LNCAP (cell line): ENCODE data around the gene SGCA.

Source experiments
- TF ChIP-seq, protein P1 (sequence below): fragments of 450-650 bp; IDR thresholded peaks from 2 replicates; pipeline ENCODE4 v1.5.1; 2017; ENCODE audit warnings: mild to moderate bottlenecking

The SGCA gene

DNA sequence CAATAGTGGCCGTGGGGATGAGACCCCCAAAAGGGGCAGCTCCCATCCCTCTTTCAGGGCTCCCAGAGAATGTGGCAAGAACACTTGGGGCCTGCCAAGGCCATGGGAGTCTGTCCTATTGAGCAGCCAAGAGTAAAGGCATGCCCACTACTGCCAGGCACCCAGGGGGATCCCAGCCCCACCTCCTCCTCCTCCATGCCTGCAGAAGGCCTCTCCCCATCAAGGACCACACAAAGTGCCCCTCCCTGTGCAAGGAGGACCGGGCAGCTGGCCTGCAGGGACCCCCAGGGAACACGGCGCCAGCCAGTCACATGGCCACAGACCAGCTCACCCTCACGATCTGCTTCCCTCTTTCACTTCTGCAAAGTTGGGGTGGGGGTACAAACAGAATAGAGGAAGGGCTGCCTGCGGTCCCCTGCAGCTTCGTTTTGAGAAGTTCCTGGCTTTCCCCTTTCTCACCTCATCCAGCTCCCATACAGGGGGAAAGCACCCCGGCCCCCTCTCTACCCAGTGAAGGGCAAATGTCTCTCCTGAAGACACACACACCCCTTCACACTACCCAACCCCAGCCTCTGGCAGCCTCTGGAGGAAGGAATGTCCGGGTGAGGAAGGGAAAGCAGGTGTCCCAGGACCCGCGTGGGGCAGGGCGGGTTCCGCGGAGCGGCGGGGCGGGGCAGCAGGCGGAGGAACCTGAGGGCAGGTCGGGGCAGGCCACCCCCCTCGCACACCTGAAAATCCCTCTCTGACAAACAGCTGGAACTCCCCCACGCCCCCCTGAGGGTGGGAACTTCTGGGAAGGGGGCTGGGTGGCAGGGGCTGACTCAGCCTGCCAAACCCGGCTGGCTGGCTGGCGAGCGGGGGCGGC is 17.3 kb upstream of the SGCA start:
- TF ChIP-seq, protein P1, sequence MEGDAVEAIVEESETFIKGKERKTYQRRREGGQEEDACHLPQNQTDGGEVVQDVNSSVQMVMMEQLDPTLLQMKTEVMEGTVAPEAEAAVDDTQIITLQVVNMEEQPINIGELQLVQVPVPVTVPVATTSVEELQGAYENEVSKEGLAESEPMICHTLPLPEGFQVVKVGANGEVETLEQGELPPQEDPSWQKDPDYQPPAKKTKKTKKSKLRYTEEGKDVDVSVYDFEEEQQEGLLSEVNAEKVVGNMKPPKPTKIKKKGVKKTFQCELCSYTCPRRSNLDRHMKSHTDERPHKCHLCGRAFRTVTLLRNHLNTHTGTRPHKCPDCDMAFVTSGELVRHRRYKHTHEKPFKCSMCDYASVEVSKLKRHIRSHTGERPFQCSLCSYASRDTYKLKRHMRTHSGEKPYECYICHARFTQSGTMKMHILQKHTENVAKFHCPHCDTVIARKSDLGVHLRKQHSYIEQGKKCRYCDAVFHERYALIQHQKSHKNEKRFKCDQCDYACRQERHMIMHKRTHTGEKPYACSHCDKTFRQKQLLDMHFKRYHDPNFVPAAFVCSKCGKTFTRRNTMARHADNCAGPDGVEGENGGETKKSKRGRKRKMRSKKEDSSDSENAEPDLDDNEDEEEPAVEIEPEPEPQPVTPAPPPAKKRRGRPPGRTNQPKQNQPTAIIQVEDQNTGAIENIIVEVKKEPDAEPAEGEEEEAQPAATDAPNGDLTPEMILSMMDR: no peak

DNA sequence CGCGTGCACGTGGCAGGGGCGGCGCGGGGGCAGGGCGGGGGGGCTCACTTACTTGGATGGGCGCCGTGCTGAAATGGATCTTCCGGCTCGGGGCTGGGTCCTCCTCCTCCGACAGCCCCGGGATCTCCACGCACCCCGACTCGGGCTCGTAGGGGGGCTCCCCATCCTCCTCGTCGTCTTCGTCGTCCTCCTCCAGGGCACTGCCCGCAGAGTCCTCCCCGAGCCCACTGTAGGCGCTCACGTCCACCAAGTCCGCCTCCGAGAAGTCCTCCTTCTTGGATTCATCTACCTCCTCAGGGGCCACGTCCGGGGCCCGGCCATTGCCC is 16.8 kb upstream of the SGCA start:
- TF ChIP-seq, protein P1: no peak

DNA sequence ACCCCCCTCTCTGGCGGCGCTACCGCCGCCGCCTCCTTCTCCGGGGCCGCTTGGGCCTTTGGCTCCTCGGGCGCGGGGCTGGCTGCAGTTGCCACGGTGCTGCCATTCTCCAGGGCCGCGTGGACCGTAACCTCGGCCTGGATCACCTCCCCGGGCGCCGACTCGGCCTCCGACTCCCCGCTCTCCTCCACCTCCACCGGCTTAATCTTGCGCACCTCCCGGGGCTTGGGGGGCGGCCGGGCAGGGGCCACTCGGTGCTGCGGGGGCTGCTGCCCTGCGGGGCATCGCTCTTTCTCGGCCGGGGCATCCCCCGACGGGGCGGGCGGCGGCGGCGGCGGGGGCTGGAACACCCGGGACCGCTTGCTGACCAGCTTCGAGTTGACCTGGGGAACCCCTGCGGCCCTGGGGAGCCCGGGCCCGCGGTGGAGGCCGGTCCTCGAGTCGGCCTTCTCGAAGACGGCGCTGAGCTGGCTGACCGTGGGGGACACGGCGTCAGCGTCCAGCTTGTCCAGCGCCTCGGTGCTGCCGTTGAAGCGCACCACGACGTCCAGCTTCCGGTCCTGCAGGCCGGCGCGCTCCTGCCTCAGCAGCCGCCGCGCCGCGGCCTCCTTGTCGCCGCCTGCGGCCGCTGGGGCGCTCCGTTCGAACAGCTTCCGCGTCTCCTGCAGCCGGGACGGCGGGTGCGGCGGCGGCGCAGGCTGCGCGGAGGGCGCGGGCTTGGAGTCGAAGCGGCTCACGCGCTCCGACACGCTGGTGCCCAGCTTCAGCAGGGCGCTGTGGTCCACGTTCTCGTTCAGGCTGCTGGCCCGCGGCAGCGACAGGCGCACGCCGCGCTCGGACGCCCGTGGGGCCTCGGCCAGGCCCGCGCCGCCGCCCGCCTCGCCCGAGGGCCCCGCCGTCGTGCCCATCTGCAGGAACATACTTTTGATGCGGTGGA is 16.1 kb upstream of the SGCA start:
- TF ChIP-seq, protein P1: peak; percentile 20; the same call in 1 of the 2 replicates

DNA sequence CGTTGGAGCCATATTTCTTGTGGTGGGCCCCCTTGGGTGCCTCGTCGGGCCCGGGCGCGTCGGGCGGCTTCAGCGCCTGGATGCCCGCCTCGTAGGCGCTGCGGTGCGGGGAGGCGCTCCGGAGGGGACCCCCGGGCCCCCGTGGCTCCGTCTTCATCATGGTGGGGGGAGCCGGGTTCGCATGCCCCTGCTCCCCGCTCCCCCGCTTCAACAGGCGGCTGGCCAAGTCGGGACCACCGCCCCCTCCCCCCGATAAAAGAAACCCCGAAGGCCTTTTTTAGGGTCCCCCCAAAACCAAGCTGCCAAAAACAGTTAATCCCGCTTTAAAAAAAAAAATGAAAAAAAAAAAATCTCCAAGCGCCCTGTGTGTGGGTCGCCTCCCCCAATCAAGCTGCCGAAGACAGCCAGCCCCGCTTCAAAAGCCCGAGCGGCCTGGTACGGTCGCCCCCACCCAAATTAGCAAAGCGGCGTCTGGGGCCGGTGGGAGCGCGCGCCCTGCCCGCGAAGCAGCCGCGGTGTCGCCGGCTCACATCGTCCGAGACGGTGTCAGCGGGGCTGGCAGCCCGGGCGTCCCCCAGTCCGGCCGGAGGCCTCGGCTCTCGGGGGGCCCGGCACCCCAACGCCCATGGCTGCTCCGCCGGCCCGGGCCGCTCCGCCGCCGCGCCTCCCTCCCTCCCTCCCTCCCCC is 15.3 kb upstream of the SGCA start, which contains the start of gene PPP1R9B:
Gene PPP1R9B (minus strand): TSS at position 324 of the 687 bp plus-strand sequence. CDS start 164 bp downstream, at position 160.
- TF ChIP-seq, protein P1: no peak

DNA sequence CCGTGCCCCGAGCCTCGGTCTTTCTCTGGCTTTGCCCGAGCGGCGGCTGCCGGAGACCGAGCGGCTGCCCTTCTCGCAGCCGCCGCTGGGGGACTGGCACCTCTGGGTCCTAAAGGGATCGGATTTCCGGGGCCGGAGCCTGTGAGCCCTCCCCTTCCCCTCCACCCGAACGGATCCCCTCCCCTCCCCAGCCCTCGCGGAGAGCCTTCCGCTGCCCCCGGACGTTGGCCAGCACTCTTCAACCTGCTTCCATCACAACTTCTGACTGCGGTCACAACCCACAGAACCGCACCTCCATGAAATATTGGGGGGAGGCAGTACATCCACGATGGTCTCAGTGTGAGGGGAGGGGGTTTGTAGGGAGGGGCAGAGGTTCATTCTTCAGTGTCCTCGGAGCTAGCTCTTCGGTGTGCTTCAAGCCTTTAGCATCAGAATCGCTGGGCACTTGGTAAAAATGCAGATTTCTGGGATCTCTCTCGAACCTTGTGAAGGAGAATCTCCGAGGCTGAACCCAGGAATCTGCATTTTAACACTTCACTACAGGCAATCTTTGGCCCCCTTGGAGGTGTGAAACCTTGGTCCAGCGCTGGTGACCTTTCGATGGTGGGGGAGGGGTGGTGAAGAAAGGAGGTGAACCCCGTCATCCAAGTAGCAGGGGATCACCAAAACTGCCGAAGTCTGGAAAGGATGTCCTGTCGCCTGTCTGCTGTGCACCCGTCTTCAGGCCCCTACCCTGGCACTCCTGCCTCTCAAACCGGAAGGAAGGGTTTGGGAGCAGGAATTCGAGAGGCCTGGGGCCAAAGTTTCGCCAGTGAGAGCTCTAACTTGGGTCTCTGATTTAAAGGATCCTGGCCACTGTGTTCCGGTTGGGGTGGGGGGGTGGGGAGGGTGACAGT is 14.5 kb upstream of the SGCA start:
- TF ChIP-seq, protein P1: no peak; the same call in 1 of the 2 replicates

DNA sequence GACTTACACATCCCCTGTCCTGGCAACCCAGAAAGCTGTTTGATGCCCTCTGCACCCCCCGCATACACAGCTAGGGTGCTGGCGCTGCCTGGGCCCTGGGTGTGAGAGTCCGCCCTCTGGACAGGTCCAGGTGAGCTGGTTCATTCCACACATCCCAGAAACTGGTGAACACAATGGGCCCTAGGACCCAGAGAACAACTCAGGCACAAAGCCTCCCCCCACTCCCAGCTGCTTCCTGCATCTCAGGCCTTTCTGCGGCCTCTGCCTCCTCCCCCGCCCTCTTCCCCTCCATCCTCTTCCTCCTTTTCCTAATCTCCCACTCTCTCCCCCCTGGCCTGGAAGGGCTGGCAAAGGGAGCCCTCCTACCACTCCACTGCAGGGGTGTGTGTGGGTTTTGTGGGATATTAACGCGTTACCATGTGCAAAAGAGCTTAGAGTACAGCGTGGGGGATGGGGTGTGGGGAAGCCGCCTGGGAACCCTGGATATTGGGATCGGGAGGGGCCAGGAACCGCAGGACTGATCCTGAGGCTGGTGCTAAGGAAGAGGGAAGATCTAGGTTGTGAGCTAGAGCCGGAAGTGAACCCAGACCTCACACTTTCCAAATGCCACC is 13.8 kb upstream of the SGCA start:
- TF ChIP-seq, protein P1: no peak
